SK-N-SH treated with all-trans-retinoic acid at 6 μM for 48 hours (cell line): ENCODE data around the gene HOOK2.

Experiments used
- ATAC-seq: fragments of 200-7000 bp; cut with Tn5 transposase; 3 replicates; pipeline ENCODE4 v1.9.1; 2020; ENCODE audit warnings: mild to moderate bottlenecking, moderate library complexity
- ARNTL ChIP-seq: fragments of 450-650 bp; formaldehyde crosslinking; IDR thresholded peaks from 2 replicates; pipeline ENCODE4 v1.5.0; 2020; ENCODE audit warnings: low read depth, mild to moderate bottlenecking, moderate library complexity, borderline replicate concordance
- BACH2 ChIP-seq: fragments of 250-450 bp; sonication (Bioruptor Pico); IDR thresholded peaks from 2 replicates; pipeline ENCODE4 v1.9.0; 2021; ENCODE audit warnings: mild to moderate bottlenecking, borderline replicate concordance
- GLIS3 ChIP-seq: fragments of 250-450 bp; sonication (Bioruptor Pico); IDR thresholded peaks from 2 replicates; pipeline ENCODE4 v1.5.0; 2020; ENCODE audit warnings: mild to moderate bottlenecking, moderate library complexity
- ISL1 ChIP-seq: fragments of 250-450 bp; sonication (Bioruptor Pico); IDR thresholded peaks from 2 replicates; pipeline ENCODE4 v2.1.2; 2022; ENCODE audit warnings: mild to moderate bottlenecking, moderate library complexity
- OSR1 ChIP-seq: fragments of 250-450 bp; sonication (Bioruptor Pico); IDR thresholded peaks from 2 replicates; pipeline ENCODE4 v1.8.0; 2022; ENCODE audit warnings: moderate library complexity, mild to moderate bottlenecking, inconsistent platforms
- PATZ1 ChIP-seq: fragments of 250-450 bp; sonication (Bioruptor Pico); IDR thresholded peaks from 2 replicates; pipeline ENCODE4 v1.8.0; 2020; ENCODE audit warnings: mild to moderate bottlenecking, moderate library complexity, borderline replicate concordance
- POU6F1 ChIP-seq: fragments of 250-450 bp; sonication (Bioruptor Pico); IDR thresholded peaks from 2 replicates; pipeline ENCODE4 v1.8.0; 2021; ENCODE audit warnings: low read depth, mild to moderate bottlenecking, moderate library complexity, borderline replicate concordance
- PPARA ChIP-seq: fragments of 250-450 bp; sonication (Bioruptor Pico); IDR thresholded peaks from 2 replicates; pipeline ENCODE4 v1.5.0; 2020; ENCODE audit warnings: mild to moderate bottlenecking, borderline replicate concordance
- RARB ChIP-seq: fragments of 250-450 bp; sonication (Bioruptor Pico); IDR thresholded peaks from 2 replicates; pipeline ENCODE4 v1.8.0; 2021; ENCODE audit warnings: mild to moderate bottlenecking, moderate library complexity
- SNAI2 ChIP-seq: fragments of 250-450 bp; sonication (Bioruptor Pico); IDR thresholded peaks from 2 replicates; pipeline ENCODE4 v1.5.0; 2020; ENCODE audit warnings: mild to moderate bottlenecking, moderate library complexity
- TCF4 ChIP-seq: fragments of 250-450 bp; sonication (Bioruptor Pico); IDR thresholded peaks from 2 replicates; pipeline ENCODE4 v1.8.0; 2021; ENCODE audit warnings: mild to moderate bottlenecking, moderate library complexity, borderline replicate concordance
- TOX ChIP-seq: fragments of 250-450 bp; sonication (Bioruptor Pico); IDR thresholded peaks from 2 replicates; pipeline ENCODE4 v1.8.0; 2021; ENCODE audit warnings: mild to moderate bottlenecking, moderate library complexity, borderline replicate concordance
- TSHZ2 ChIP-seq: fragments of 250-450 bp; sonication (Bioruptor Pico); IDR thresholded peaks from 2 replicates; pipeline ENCODE4 v1.5.0; 2020; ENCODE audit warnings: mild to moderate bottlenecking, moderate library complexity
- ZC3H10 ChIP-seq: fragments of 250-450 bp; sonication (Bioruptor Pico); IDR thresholded peaks from 2 replicates; pipeline ENCODE4 v1.5.1; 2021; ENCODE audit warnings: mild to moderate bottlenecking, moderate library complexity
- ZFP3 ChIP-seq: fragments of 250-450 bp; sonication (Bioruptor Pico); IDR thresholded peaks from 2 replicates; pipeline ENCODE4 v1.5.0; 2020; ENCODE audit warnings: mild to moderate bottlenecking, moderate library complexity
- ZFP30 ChIP-seq: fragments of 450-650 bp; formaldehyde crosslinking; IDR thresholded peaks from 2 replicates; pipeline ENCODE4 v1.5.0; 2022; ENCODE audit warnings: mild to moderate bottlenecking, moderate library complexity
- ZNF565 ChIP-seq: fragments of 450-650 bp; formaldehyde crosslinking; conservative IDR thresholded peaks from 2 replicates; pipeline ENCODE4 v1.5.0; 2020; ENCODE audit warnings: low read depth, mild to moderate bottlenecking, moderate library complexity
- ZNF70 ChIP-seq: fragments of 450-650 bp; formaldehyde crosslinking; IDR thresholded peaks from 2 replicates; pipeline ENCODE4 v1.5.0; 2020; ENCODE audit warnings: mild to moderate bottlenecking, moderate library complexity
- ZNF8 ChIP-seq: fragments of 450-650 bp; formaldehyde crosslinking; IDR thresholded peaks from 2 replicates; pipeline ENCODE4 v1.5.0; 2020; ENCODE audit warnings: mild to moderate bottlenecking, moderate library complexity
- TF ChIP-seq, protein P1 (sequence below): fragments of 250-450 bp; sonication (Bioruptor Pico); IDR thresholded peaks from 2 replicates; pipeline ENCODE4 v1.5.1; 2021; ENCODE audit warnings: mild to moderate bottlenecking, moderate library complexity

HOOK2 gene

DNA sequence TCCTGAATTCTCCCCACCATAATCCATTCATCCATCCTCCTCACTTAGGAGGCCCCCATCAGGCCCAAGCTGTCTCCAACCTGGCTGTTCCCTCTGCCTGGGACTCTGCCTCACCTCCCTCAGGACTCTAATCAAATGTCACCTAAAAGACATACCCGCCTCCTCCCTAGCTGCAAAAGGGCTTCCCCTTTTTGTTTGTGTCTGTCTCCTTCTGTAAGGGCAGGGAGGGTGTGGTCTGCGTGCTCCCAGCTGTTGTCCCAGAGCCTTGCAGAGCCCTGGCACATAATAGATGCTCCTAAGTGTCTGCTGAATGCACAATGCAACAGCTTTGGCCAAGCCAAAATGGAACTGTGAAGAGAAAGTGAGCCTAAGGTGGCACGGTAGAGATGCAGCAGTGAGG lies 45.3 kb downstream of the HOOK2 start:
- no peak for TF ChIP-seq TOX (CRISPR knock-in tag)
- TF ChIP-seq TCF4 (CRISPR knock-in tag): no peak
- no peak for TF ChIP-seq PATZ1 (CRISPR knock-in tag)
- TF ChIP-seq, protein P1, sequence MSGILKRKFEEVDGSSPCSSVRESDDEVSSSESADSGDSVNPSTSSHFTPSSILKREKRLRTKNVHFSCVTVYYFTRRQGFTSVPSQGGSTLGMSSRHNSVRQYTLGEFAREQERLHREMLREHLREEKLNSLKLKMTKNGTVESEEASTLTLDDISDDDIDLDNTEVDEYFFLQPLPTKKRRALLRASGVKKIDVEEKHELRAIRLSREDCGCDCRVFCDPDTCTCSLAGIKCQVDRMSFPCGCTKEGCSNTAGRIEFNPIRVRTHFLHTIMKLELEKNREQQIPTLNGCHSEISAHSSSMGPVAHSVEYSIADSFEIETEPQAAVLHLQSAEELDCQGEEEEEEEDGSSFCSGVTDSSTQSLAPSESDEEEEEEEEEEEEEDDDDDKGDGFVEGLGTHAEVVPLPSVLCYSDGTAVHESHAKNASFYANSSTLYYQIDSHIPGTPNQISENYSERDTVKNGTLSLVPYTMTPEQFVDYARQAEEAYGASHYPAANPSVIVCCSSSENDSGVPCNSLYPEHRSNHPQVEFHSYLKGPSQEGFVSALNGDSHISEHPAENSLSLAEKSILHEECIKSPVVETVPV: no peak
- no peak for TF ChIP-seq GLIS3 (CRISPR knock-in tag)
- no peak for TF ChIP-seq POU6F1 (CRISPR knock-in tag)
- no peak for TF ChIP-seq TSHZ2 (CRISPR knock-in tag)
- no peak for TF ChIP-seq ZFP3
- no peak for TF ChIP-seq PPARA
- TF ChIP-seq ZFP30 (CRISPR knock-in tag): no peak
- no peak for TF ChIP-seq ZC3H10 (CRISPR knock-in tag)
- no peak for ATAC-seq

DNA sequence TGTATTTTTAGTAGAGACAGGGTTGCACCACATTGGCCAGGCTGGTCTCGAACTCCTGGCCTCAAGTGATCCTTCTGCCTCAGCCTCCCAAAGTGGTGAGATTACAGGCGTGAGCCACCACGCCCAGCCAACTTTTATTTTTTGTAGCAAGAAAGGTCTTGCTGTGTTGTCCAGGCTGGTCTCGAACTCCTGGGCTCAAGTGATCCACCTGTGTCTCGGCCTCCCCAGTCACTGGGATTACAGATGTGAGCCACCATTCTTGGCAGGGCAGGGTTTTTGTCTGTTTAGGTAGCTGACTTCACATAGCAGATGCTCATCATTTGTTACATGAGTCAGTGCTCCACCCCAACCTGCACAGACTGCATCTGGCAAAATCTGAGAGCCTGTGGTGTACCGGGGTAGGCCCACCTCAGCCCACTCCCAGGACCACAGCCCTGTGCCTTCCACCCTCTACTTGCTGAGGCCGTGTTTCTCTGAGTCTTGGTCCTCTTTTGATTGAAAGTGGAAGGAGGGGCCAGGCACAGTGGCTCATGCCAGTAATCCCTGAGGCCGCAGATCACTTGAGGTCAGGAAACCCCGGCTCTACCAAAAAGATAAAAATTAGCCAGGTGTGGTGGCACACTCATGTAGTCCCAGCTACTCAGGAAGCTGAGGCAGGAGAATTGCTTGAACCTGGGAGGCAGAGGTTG lies 47.5 kb downstream of the HOOK2 start:
- TF ChIP-seq ISL1 (CRISPR knock-in tag) (no peak), PATZ1 (CRISPR knock-in tag) (no peak), ZC3H10 (CRISPR knock-in tag) (no peak), RARB (no peak), TOX (CRISPR knock-in tag) (no peak), ZNF8 (CRISPR knock-in tag) (no peak), ZNF565 (no peak), POU6F1 (CRISPR knock-in tag) (no peak), PPARA (no peak), ZFP30 (CRISPR knock-in tag) (no peak), SNAI2 (no peak), TCF4 (CRISPR knock-in tag) (no peak), OSR1 (CRISPR knock-in tag) (no peak), BACH2 (CRISPR knock-in tag) (no peak), ARNTL (CRISPR knock-in tag) (no peak), ZNF70 (no peak), ZFP3 (no peak), GLIS3 (CRISPR knock-in tag) (no peak)
- TF ChIP-seq, protein P1: no peak
- ATAC-seq: no peak
